ENCODE measurements around the gene DUSP18. TPM values are rescaled to one million over a fixed set of nuclear protein-coding genes. Genes with fewer than 3 reads are reported as not detected.
"Not testable (repeated sequence)": the region's sequence is repeated elsewhere in the genome, so short reads cannot be mapped to it uniquely, and the experiment has no call there.

Gene DUSP18
- total RNA-seq, 4 donors from 2014 or later: 5.8 to 50.8 (median 40.2) TPM

DNA sequence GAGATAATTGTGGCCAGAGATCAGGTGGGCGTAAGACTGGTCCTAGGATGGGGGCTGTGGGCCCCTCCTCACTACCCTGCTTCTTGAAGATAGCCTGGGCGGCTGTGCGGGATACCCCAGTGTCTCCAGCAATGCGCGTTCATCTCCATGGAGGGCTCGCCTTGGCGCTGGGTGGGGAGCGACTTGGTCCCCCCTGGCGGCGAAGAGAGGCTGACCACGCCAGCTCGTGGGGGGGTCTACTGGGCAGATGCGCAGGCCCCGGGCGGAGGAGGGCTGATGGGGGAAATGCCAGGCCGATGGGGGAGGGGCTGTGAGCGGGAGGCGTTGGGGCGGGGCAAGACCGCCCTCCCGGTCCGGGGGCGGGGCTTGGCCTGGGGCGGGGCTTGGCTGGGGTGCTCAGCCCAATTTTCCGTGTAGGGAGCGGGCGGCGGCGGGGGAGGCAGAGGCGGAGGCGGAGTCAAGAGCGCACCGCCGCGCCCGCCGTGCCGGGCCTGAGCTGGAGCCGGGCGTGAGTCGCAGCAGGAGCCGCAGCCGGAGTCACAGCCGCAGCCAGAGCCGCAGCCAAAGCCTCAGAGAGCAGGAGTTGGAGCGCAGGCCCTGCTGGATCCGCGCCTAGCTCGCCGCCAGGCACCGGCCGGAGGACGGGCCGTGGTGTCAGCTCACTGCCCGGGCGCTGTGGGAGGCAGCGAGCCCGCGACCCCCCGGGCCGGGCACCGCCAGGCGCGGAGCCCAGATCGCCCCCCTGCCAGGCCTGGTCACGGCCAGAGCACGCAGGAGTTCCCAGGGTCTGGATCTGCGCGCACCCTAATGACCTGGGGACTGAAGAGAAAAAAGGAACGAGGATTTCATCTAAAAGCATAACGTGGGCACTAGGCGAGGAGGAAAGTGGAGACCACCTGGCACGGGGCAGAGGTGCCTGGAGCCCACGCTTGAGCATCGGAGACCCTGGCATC, 32.1 kb downstream of the DUSP18 start, which contains the start of gene SLC35E4:
SLC35E4 (plus strand) TSS at position 509 of the 953 bp plus-strand sequence. CDS start 670 bp downstream, outside the sequence.
- H3K4me1 ChIP-seq: peaks cover 3 to 28% (median 16%) of the 10 kb centered on the region in 4 donors
- no peaks in the 10 kb centered on the region for H3K36me3 ChIP-seq
- peak within 1 kb of the TSS; percentile 49 to 78 (median 64) for H3K4me3 ChIP-seq
- TF ChIP-seq, protein P1, sequence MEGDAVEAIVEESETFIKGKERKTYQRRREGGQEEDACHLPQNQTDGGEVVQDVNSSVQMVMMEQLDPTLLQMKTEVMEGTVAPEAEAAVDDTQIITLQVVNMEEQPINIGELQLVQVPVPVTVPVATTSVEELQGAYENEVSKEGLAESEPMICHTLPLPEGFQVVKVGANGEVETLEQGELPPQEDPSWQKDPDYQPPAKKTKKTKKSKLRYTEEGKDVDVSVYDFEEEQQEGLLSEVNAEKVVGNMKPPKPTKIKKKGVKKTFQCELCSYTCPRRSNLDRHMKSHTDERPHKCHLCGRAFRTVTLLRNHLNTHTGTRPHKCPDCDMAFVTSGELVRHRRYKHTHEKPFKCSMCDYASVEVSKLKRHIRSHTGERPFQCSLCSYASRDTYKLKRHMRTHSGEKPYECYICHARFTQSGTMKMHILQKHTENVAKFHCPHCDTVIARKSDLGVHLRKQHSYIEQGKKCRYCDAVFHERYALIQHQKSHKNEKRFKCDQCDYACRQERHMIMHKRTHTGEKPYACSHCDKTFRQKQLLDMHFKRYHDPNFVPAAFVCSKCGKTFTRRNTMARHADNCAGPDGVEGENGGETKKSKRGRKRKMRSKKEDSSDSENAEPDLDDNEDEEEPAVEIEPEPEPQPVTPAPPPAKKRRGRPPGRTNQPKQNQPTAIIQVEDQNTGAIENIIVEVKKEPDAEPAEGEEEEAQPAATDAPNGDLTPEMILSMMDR (IDR thresholded peaks at IDR 0.05): peak in 5 of 6 experiments; percentile 11 to 32 (median 17)
- TF ChIP-seq POLR2A (IDR thresholded peaks at IDR 0.05): peak; percentile 56 to 74
- no peaks in the 10 kb centered on the region for H3K9me3 ChIP-seq
- no peaks in the 10 kb centered on the region for H3K27me3 ChIP-seq
- DNase-seq: peak; percentile 96 to 98 (median 98)
- peak within 1 kb of the TSS; percentile 89 to 95 (median 90) for H3K27ac ChIP-seq

DNA sequence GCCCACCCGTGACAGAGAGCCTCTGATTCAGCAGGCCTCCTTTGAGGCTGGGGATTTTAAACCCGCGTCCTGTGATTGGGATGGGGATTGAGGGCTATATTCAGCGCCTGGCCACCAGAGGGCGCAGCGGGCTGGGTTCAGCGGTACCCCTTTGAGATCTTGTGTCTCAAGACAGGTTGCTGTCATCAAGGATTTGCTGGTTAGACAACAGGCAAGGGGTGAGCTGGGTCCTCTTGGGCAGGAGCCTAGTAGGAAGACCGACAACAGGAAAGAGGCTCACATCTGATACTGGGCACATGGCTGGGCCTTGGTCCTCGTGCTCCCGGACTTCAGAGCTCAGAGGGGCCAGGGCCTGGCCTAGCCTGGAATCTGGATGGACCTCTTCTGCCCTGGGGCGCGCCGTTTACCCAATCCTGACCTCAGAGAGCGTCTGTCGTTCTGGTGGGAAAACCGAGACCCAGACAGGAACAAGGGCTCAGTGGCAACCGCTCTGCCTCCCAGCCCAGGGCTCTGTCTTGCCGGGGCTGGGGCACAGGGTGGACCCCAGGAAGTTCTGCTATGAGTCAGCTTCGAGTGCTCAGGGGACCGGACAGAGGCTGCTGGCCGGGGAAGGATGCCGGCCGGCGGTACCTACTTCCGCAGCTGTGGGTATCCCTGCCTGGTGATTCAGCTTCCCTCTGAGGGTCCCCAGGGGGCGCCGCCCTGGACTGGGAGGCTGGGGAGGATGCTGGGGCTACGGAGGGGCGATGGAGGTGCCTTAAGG, 33.0 kb downstream of the DUSP18 start:
- peaks cover 3 to 28% (median 16%) of the 10 kb centered on the region in 4 donors for H3K4me1 ChIP-seq
- no peak for TF ChIP-seq POLR2A (IDR thresholded peaks at IDR 0.05)
- TF ChIP-seq, protein P1 (IDR thresholded peaks at IDR 0.05): peak; percentile 93 to 99 (median 96)
- no peaks in the 10 kb centered on the region for H3K27me3 ChIP-seq
- DNase-seq: peak; percentile 85 to 96 (median 92)
- peak overlapping the region; percentile 89 to 95 (median 90) for H3K27ac ChIP-seq
- peak overlapping the region; percentile 49 to 78 (median 64) for H3K4me3 ChIP-seq
- no peaks in the 10 kb centered on the region for H3K36me3 ChIP-seq
- H3K9me3 ChIP-seq: no peaks in the 10 kb centered on the region

DNA sequence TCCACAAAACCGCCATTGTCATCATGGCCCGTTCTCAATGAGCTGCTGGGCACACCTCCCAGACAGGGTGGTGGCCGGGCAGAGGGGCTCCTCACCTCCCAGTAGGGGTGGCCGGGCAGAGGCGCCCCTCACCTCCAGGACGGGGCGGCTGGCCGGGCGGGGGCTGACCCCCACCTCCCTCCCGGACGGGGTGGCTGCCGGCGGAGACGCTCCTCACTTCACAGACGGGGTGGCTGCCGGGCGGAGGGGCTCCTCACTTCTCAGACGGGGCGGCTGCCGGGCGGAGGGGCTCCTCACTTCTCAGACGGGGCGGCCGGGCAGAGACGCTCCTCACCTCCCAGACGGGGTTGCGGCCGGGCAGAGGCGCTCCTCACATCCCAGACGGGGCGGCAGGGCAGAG, 36.2 kb downstream of the DUSP18 start:
- not testable (repeated sequence) for H3K36me3 ChIP-seq

DNA sequence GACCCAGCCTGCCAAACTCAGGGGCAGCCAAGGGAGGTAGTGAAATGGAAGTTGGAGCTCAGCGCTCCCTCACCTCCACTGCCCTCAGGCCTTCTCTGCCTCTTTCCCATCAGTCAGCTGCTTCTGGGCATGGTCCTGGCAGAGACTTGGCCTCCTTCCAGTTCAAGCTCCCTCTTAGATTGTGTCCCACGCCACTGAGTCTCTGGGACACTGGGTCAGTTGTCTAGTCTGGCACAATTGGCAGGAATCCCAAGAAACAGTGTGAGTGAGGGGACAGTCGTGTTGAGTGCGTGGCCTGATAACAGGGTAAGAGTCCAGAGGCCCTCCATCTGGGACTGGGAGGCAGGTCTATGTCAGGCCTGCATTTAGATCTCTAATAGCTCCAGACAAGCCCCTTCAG, 39.2 kb downstream of the DUSP18 start:
- no peaks in the 10 kb centered on the region for H3K4me1 ChIP-seq
- TF ChIP-seq, protein P1 (IDR thresholded peaks at IDR 0.05): no peak
- H3K36me3 ChIP-seq: peaks cover 0 to 9% (median 0%) of the 10 kb centered on the region in 3 donors
- H3K4me3 ChIP-seq: no peak overlapping the region
- no peaks in the 10 kb centered on the region for H3K27me3 ChIP-seq
- DNase-seq: no peak
- H3K27ac ChIP-seq: no peak overlapping the region
- no peaks in the 10 kb centered on the region for H3K9me3 ChIP-seq

More for the DNA sequence above, 36.2 kb downstream of the DUSP18 start:
- H3K9me3 ChIP-seq, DNase-seq, H3K4me3 ChIP-seq, H3K27me3 ChIP-seq, H3K27ac ChIP-seq: not testable (repeated sequence)
- peaks cover 0 to 17% (median 9%) of the 10 kb centered on the region in 4 donors for H3K4me1 ChIP-seq

DNA sequence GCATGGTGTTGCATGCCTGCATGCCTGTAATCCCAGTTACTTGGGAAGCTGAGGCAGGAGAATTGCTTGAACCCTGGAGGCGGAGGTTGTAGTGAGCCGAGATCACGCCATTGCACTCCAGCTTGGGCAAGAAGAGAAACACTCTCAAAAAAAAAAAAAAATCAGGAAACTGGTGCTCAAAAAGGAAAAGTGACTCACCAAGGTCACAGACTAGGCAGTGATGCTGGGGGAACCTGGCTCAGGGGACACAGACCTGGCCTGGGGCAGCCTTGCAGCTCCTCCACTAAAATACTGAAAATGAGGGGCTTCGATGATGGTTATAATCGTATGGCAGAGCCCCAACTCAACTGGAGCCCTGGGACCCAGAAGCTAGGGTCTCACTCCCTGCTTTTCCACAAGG, 40.2 kb downstream of the DUSP18 start:
- H3K4me1 ChIP-seq: no peaks in the 10 kb centered on the region
- peaks cover 0 to 13% (median 0%) of the 10 kb centered on the region in 3 donors for H3K36me3 ChIP-seq
- TF ChIP-seq POLR2A (IDR thresholded peaks at IDR 0.05): no peak
- TF ChIP-seq, protein P1 (IDR thresholded peaks at IDR 0.05): no peak
- H3K9me3 ChIP-seq: no peaks in the 10 kb centered on the region
- H3K27ac ChIP-seq: no peak overlapping the region
- DNase-seq: no peak
- H3K4me3 ChIP-seq: no peak overlapping the region
- H3K27me3 ChIP-seq: no peaks in the 10 kb centered on the region
